Gastroesophageal sphincter (tissue), 4 donors: ENCODE measurements around the gene OTOF. TPM values are rescaled to one million over a fixed set of nuclear protein-coding genes. Genes with fewer than 3 reads are reported as not detected.

ENCODE experiments used
- ATAC-seq: fragments of 150-250 bp; one replicate; pipeline ENCODE4 v1.9.1; 2016; ENCODE audit warnings: mild to moderate bottlenecking, moderate library complexity
- H3K27ac ChIP-seq, 4 donors: fragments of 200-600 bp; sonication (generic) in 3 of 4; 1 replicate in 3 of 4; 2 replicates in 1 of 4; pipeline ENCODE4 v1.5.1; 2016 to 2019
- H3K27me3 ChIP-seq: fragments of 200-600 bp; sonication (generic); one replicate; pipeline ENCODE4 v1.5.1; 2019
- H3K36me3 ChIP-seq, 2 donors: fragments of 200-600 bp; sonication (generic); one replicate each; pipeline ENCODE4 v1.5.1; 2019; ENCODE audit warnings: control low read depth in 1 of 2
- H3K4me1 ChIP-seq, 3 donors: fragments of 200-600 bp; sonication (generic); 1 replicate in 2 of 3; 2 replicates in 1 of 3; pipeline ENCODE4 v1.5.1; 2016 to 2019; ENCODE audit warnings: control low read depth in 2 of 3
- H3K4me3 ChIP-seq, 2 donors: fragments of 200-600 bp; sonication (generic); one replicate each; pipeline ENCODE4 v1.5.1; 2019; ENCODE audit warnings: mild to moderate bottlenecking in 1 of 2, moderate library complexity in 1 of 2
- H3K9me3 ChIP-seq, 3 donors: fragments of 200-600 bp; sonication (generic); one replicate each; pipeline ENCODE4 v1.5.1; 2017 to 2019; ENCODE audit warnings: control low read depth in 2 of 3
- CTCF ChIP-seq, 4 experiments: fragments of 200-600 bp in 2 of 4; fragments of 450-650 bp in 2 of 4; sonication (generic) in 1 of 4; IDR thresholded peaks; one replicate each; pipeline ENCODE4 v1.5.1; 2017 to 2019; ENCODE audit warnings: antibody characterized with exemption in 4 of 4, mild to moderate bottlenecking in 2 of 4, moderate library complexity in 2 of 4
- EP300 ChIP-seq: sonication (generic); formaldehyde crosslinking; IDR thresholded peaks from one replicate; pipeline ENCODE4 v1.6.1; 2017; ENCODE audit warnings: antibody characterized with exemption, mild to moderate bottlenecking
- POLR2A ChIP-seq, 2 donors: fragments of 450-650 bp; IDR thresholded peaks; one replicate each; pipeline ENCODE4 v1.6.1; 2017; ENCODE audit warnings: antibody characterized with exemption in 2 of 2, mild to moderate bottlenecking in 2 of 2, moderate library complexity in 1 of 2
- POLR2AphosphoS5 ChIP-seq: sonication (generic); formaldehyde crosslinking; IDR thresholded peaks from one replicate; pipeline ENCODE4 v1.6.1; 2017; ENCODE audit warnings: antibody characterized with exemption
- WGBS, 2 donors: methylation state at CpG; one replicate each; pipeline ENCODE4 v1.1.5; 2018; ENCODE audit warnings: low coverage in 1 of 2; 5-methylcytosine and 5-hydroxymethylcytosine counted together
- total RNA-seq, 4 donors: library from RNA; depleted of rRNA; stranded (reverse); fragments of >200 nt; gene quantifications; one replicate each; pipeline ENCODE4 v1.1.0, GENCODE V29; 2016

Gene OTOF
- total RNA-seq: under 1 TPM in 2 of 4 donors, not detected in 2; under 0.01 to 0.35 TPM

DNA sequence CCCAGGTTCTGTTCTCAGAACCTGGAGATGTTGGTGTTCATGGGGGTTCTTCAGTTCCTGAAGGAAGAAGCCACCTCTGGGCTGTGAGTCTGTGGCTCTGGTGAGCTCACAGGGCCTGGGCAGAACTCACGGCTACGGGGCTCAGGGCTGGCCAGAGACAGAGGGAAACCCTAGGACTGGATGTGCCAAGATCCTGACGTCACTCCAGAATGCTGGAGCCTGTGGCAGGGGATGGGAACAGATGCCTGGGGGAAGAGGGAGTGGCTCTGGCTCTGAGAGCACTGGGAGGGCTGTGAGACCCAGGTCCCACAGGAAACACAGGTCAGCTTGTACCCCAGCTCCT is at the start of gene OTOF:
Gene OTOF (minus strand): TSS at position 214 of the 343 bp plus-strand sequence.
- WGBS, 2 donors: no CpG with 5 or more reads among the region's 3 CpGs
- Histone ChIP-seq H3K9me3 (no peaks in the 10 kb centered on the region), H3K4me1 (peaks cover 0 to 12% (median 0%) of the 10 kb centered on the region in 3 donors), H3K27me3 (no peaks in the 10 kb centered on the region), H3K4me3 (no peak within 1 kb of the TSS), H3K27ac (no peak within 1 kb of the TSS), H3K36me3 (no peaks in the 10 kb centered on the region)
- ATAC-seq: peak; percentile 60
- TF ChIP-seq POLR2A (IDR thresholded peaks at IDR 0.05) (no peak), CTCF (IDR thresholded peaks at IDR 0.05) (no peak), POLR2AphosphoS5 (no peak), EP300 (no peak)

DNA sequence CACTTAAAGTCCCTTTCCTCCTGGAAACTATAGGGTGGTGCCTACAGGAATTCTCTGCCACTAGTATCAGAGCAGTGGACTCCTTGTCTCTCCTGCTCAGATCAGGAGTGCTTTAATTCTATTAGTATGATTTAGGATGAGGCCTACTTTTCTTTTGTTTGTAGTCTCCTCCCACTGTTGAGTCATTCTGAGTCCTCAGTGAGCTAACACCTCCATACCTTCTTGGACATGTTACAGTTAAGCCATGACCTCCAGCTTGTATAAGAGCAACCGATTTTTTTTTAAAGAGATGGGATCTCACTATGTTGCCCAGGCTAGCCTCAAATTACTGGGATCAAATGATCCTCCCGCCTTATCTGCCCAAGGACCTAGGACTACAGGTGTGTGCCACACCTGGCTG is 48.7 kb upstream of the OTOF start:
- no peak for ATAC-seq
- peaks cover 43% of the 10 kb centered on the region for H3K27me3 ChIP-seq
- H3K4me3 ChIP-seq: no peak overlapping the region
- no peak for TF ChIP-seq CTCF (IDR thresholded peaks at IDR 0.05)
- TF ChIP-seq POLR2A (IDR thresholded peaks at IDR 0.05): no peak
- no peak for TF ChIP-seq EP300
- no peak for TF ChIP-seq POLR2AphosphoS5
- H3K36me3 ChIP-seq: no peaks in the 10 kb centered on the region
- no peak overlapping the region for H3K27ac ChIP-seq
- no peaks in the 10 kb centered on the region for H3K9me3 ChIP-seq
- 83 to 100% methylated on average over 2 of the region's 2 CpGs for WGBS, 2 donors
- H3K4me1 ChIP-seq: no peaks in the 10 kb centered on the region

- 75 to 79% methylated on average over 1 of the region's 1 CpG for WGBS, 2 donors
- Histone ChIP-seq H3K27ac (no peak overlapping the region), H3K9me3 (no peaks in the 10 kb centered on the region), H3K36me3 (no peaks in the 10 kb centered on the region), H3K4me1 (no peaks in the 10 kb centered on the region), H3K4me3 (no peak overlapping the region), H3K27me3 (peaks cover 47% of the 10 kb centered on the region)
- no peak for ATAC-seq
- TF ChIP-seq CTCF (IDR thresholded peaks at IDR 0.05) (no peak), POLR2A (IDR thresholded peaks at IDR 0.05) (no peak), POLR2AphosphoS5 (no peak), EP300 (no peak)
Observed at GRCh38 chr2:26526105-26526504, 48.2 kb upstream of the OTOF start.

DNA sequence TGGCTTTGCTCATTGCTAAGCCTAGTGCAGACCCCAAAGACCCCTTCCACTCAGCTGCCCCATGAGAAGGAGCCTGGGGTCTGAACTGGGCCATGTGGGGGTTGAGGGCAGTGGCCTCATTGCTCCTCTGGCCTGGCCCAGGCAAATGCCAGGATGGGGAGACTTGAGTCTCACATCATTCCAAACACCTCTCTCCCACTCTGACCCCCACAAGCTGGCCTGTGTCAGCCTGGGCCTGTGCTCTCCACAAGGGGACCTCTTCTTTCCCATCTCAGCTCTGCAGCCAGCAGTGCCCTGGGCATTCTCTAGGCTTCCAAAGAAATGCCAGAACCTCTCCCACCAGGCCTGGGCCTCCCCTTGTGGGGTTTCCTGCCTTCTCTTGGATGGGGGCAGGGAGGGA is 45.8 kb upstream of the OTOF start:
- H3K4me1 ChIP-seq: no peaks in the 10 kb centered on the region
- H3K36me3 ChIP-seq: no peaks in the 10 kb centered on the region
- no peak overlapping the region for H3K4me3 ChIP-seq
- H3K9me3 ChIP-seq: no peaks in the 10 kb centered on the region
- TF ChIP-seq POLR2A (IDR thresholded peaks at IDR 0.05) (no peak), CTCF (IDR thresholded peaks at IDR 0.05) (no peak), POLR2AphosphoS5 (no peak), EP300 (no peak)
- H3K27me3 ChIP-seq: peaks cover 57% of the 10 kb centered on the region
- ATAC-seq: no peak
- no peak overlapping the region for H3K27ac ChIP-seq

DNA sequence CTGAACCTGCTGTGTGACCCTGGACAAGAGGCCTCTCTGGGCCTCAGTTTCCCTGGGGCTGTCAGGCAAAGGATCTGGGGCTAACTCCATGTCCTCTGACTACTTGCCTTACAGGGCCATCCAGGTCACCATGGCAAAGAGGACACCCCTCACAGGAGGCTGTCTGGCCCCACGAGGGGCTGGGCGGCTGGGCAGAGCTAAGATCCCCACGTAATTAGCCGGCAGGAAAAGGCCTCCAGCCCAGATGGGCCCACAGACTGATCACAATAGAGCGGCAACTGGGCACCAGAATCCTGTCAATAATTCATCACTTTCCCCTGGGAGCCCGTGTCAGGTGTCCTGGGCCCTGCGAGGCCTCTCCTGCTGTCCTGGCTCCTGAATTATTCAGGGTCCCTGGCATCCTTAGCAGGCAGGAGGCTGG is 44.8 kb upstream of the OTOF start:
- Histone ChIP-seq H3K27ac (no peak overlapping the region), H3K27me3 (peaks cover 53% of the 10 kb centered on the region), H3K9me3 (no peaks in the 10 kb centered on the region), H3K4me1 (no peaks in the 10 kb centered on the region), H3K36me3 (no peaks in the 10 kb centered on the region), H3K4me3 (no peak overlapping the region)
- WGBS, 2 donors: 94% methylated on average over 3 of the region's 7 CpGs; no CpG with 5 or more reads in 1 of the 2 donors
- TF ChIP-seq CTCF (IDR thresholded peaks at IDR 0.05) (no peak), POLR2AphosphoS5 (no peak), POLR2A (IDR thresholded peaks at IDR 0.05) (no peak), EP300 (no peak)
- ATAC-seq: no peak
